Activated T-helper 1 cell treated with anti-CD3 and anti-CD28 coated beads, Interleukin-12 subunit alpha, Interleukin-12 subunit beta, Interleukin-2, Interleukin-4 antibody, amounts not matched to agents 30 ng/mL and 10 ng/mL and 1 ng/mL, durations not matched to agents 14 hours and 24 hours and 36 hours (primary cell): Measurements from ENCODE around the gene BTG3. TPM values are rescaled to one million over a fixed set of nuclear protein-coding genes. Genes with fewer than 3 reads are reported as not detected.

ENCODE experiments used
- DNase-seq: peaks from one replicate; pipeline ENCODE4 v3.0.0; 2021; ENCODE audit warnings: low spot score
- H3K27ac Mint-ChIP-seq: one replicate; pipeline ENCODE4 v1.8.0; 2021; ENCODE audit warnings: mild to moderate bottlenecking, mixed read lengths
- H3K27me3 Mint-ChIP-seq: one replicate; pipeline ENCODE4 v1.8.0; 2022; ENCODE audit warnings: mild to moderate bottlenecking, moderate library complexity, mixed read lengths; ENCODE audit not compliant: insufficient read depth
- H3K36me3 Mint-ChIP-seq: one replicate; pipeline ENCODE4 v1.8.0; 2021; ENCODE audit warnings: low read depth, mixed read lengths
- H3K4me1 Mint-ChIP-seq: one replicate; pipeline ENCODE4 v1.8.0; 2021; ENCODE audit warnings: low read depth, mixed read lengths
- H3K4me3 Mint-ChIP-seq: one replicate; pipeline ENCODE4 v1.8.0; 2021; ENCODE audit warnings: mild to moderate bottlenecking, moderate library complexity, mixed read lengths
- H3K9me3 Mint-ChIP-seq: one replicate; pipeline ENCODE4 v1.8.0; 2021; ENCODE audit warnings: mixed read lengths
- intact Hi-C: fragments of 100-400 bp; cut with micrococcal nuclease; formaldehyde crosslinking; loops from one replicate; pipeline ENCODE4 v1.15.1; 2024
- total RNA-seq: library from RNA; stranded (reverse); gene quantifications from 2 replicates; pipeline ENCODE4 v1.2.3, GENCODE V29; 2022

Gene BTG3
- total RNA-seq, 1 donor from 2014 or later, result 83.6 TPM

- H3K4me3 Mint-ChIP-seq, result peak overlapping the region; percentile 79
- intact Hi-C loops, result loop anchor here (5.0 kb wide), 2 partner anchors 64 to 1881 kb away; no protein-coding TSS in a partner anchor
Observed at GRCh38 chr21:17613242-17613676, 558 bp upstream of the BTG3 start.

GRCh38 chr21:17612023-17612564 lies 607 bp downstream of the BTG3 start:
- Mint-ChIP-seq H3K27me3 (no peaks in the 10 kb centered on the region), H3K4me3 (peak overlapping the region; percentile 88), H3K36me3 (peaks cover 35% of the 10 kb centered on the region), H3K9me3 (no peaks in the 10 kb centered on the region), H3K27ac (peak overlapping the region; percentile 97), H3K4me1 (peaks cover 62% of the 10 kb centered on the region)
- intact Hi-C loops, result loop anchor here (5.0 kb wide), 2 partner anchors 65 to 1880 kb away; no protein-coding TSS in a partner anchor
- DNase-seq, result peak; percentile 7

More at GRCh38 chr21:17613242-17613676, 558 bp upstream of the BTG3 start:
- H3K27me3 Mint-ChIP-seq, result no peaks in the 10 kb centered on the region
- H3K36me3 Mint-ChIP-seq, result peaks cover 25% of the 10 kb centered on the region
- no peak for DNase-seq
- H3K4me1 Mint-ChIP-seq, result peaks cover 50% of the 10 kb centered on the region
- no peaks in the 10 kb centered on the region for H3K9me3 Mint-ChIP-seq
- H3K27ac Mint-ChIP-seq, result peak overlapping the region; percentile 79

GRCh38 chr21:17611414-17612022 lies 1.2 kb downstream of the BTG3 start:
- Mint-ChIP-seq H3K36me3 (peaks cover 37% of the 10 kb centered on the region), H3K27ac (peak overlapping the region; percentile 97), H3K27me3 (no peaks in the 10 kb centered on the region), H3K4me3 (peak overlapping the region; percentile 88), H3K4me1 (peaks cover 58% of the 10 kb centered on the region), H3K9me3 (no peaks in the 10 kb centered on the region)
- intact Hi-C loops, result loop anchor here (1.0 to 5.0 kb wide), 7 partner anchors 17 to 1879 kb away; no protein-coding TSS in a partner anchor
- DNase-seq, result peak; percentile 76

GRCh38 chr21:17610911-17611310 lies 1.8 kb downstream of the BTG3 start:
- no peak for DNase-seq

GRCh38 chr21:17609681-17610080 lies 3.0 kb downstream of the BTG3 start:
- Mint-ChIP-seq H3K27me3 (no peaks in the 10 kb centered on the region), H3K36me3 (peaks cover 43% of the 10 kb centered on the region), H3K27ac (peak overlapping the region; percentile 67), H3K9me3 (no peaks in the 10 kb centered on the region), H3K4me1 (peaks cover 53% of the 10 kb centered on the region), H3K4me3 (peak overlapping the region; percentile 88)
- intact Hi-C loops, result loop anchor here (2.0 to 5.0 kb wide), 3 partner anchors 15 to 1877 kb away; no protein-coding TSS in a partner anchor
- DNase-seq, result no peak

More at GRCh38 chr21:17610911-17611310, 1.8 kb downstream of the BTG3 start:
- H3K27ac Mint-ChIP-seq, result peak overlapping the region; percentile 97
- intact Hi-C loops, result loop anchor here (1.0 to 5.0 kb wide), 7 partner anchors 16 to 1879 kb away; no protein-coding TSS in a partner anchor
- no peaks in the 10 kb centered on the region for H3K9me3 Mint-ChIP-seq
- H3K27me3 Mint-ChIP-seq, result no peaks in the 10 kb centered on the region
- peak overlapping the region; percentile 88 for H3K4me3 Mint-ChIP-seq
- H3K4me1 Mint-ChIP-seq, result peaks cover 56% of the 10 kb centered on the region
- peaks cover 37% of the 10 kb centered on the region for H3K36me3 Mint-ChIP-seq

GRCh38 chr21:17607684-17608083 lies 5.0 kb downstream of the BTG3 start:
- no peaks in the 10 kb centered on the region for H3K9me3 Mint-ChIP-seq
- peaks cover 60% of the 10 kb centered on the region for H3K36me3 Mint-ChIP-seq
- no peak for DNase-seq
- H3K27me3 Mint-ChIP-seq, result no peaks in the 10 kb centered on the region
- H3K4me1 Mint-ChIP-seq, result peaks cover 66% of the 10 kb centered on the region
- peak overlapping the region; percentile 48 for H3K27ac Mint-ChIP-seq
- peak overlapping the region; percentile 15 for H3K4me3 Mint-ChIP-seq
- intact Hi-C loops, result no loop called here

GRCh38 chr21:17602874-17603273 lies 9.8 kb downstream of the BTG3 start:
- intact Hi-C loops, result no loop called here
- no peak for DNase-seq
- Mint-ChIP-seq H3K9me3 (no peaks in the 10 kb centered on the region), H3K27ac (peak overlapping the region; percentile 43), H3K4me3 (peak overlapping the region; percentile 34), H3K36me3 (peaks cover 55% of the 10 kb centered on the region), H3K27me3 (no peaks in the 10 kb centered on the region), H3K4me1 (peaks cover 36% of the 10 kb centered on the region)

- intact Hi-C loops, result no loop called here
- Mint-ChIP-seq H3K9me3 (no peaks in the 10 kb centered on the region), H3K4me3 (no peak overlapping the region), H3K36me3 (peaks cover 50% of the 10 kb centered on the region), H3K27me3 (no peaks in the 10 kb centered on the region), H3K4me1 (peaks cover 29% of the 10 kb centered on the region), H3K27ac (peak overlapping the region; percentile 31)
- no peak for DNase-seq
Observed at GRCh38 chr21:17598437-17598836, 14.3 kb downstream of the BTG3 start.

- intact Hi-C loops, result no loop called here
- Mint-ChIP-seq H3K4me1 (peaks cover 21% of the 10 kb centered on the region), H3K36me3 (peaks cover 47% of the 10 kb centered on the region), H3K9me3 (no peaks in the 10 kb centered on the region), H3K4me3 (no peak overlapping the region), H3K27ac (no peak overlapping the region), H3K27me3 (no peaks in the 10 kb centered on the region)
- no peak for DNase-seq
Observed at GRCh38 chr21:17597680-17598079, 15.0 kb downstream of the BTG3 start.

GRCh38 chr21:17590430-17590829 lies 22.3 kb downstream of the BTG3 start:
- intact Hi-C loops, result no loop called here
- Mint-ChIP-seq H3K27me3 (peaks cover under 1% of the 10 kb centered on the region), H3K4me3 (no peak overlapping the region), H3K9me3 (no peaks in the 10 kb centered on the region), H3K36me3 (peaks cover 24% of the 10 kb centered on the region), H3K4me1 (peaks cover 5% of the 10 kb centered on the region), H3K27ac (no peak overlapping the region)
- DNase-seq, result no peak

- no peaks in the 10 kb centered on the region for H3K4me1 Mint-ChIP-seq
- DNase-seq, result no peak
- H3K4me3 Mint-ChIP-seq, result no peak overlapping the region
- intact Hi-C loops, result loop anchor here (1.0 kb wide), 1 partner anchor 199 kb away; no protein-coding TSS in a partner anchor
- peaks cover 5% of the 10 kb centered on the region for H3K36me3 Mint-ChIP-seq
- no peak overlapping the region for H3K27ac Mint-ChIP-seq
- no peaks in the 10 kb centered on the region for H3K9me3 Mint-ChIP-seq
- H3K27me3 Mint-ChIP-seq, result peaks cover 5% of the 10 kb centered on the region
Observed at GRCh38 chr21:17585875-17586450, 26.7 kb downstream of the BTG3 start.

- peaks cover 5% of the 10 kb centered on the region for H3K27me3 Mint-ChIP-seq
- DNase-seq, result no peak
- no peaks in the 10 kb centered on the region for H3K9me3 Mint-ChIP-seq
- H3K36me3 Mint-ChIP-seq, result no peaks in the 10 kb centered on the region
- no peaks in the 10 kb centered on the region for H3K4me1 Mint-ChIP-seq
- no peak overlapping the region for H3K27ac Mint-ChIP-seq
- intact Hi-C loops, result no loop called here
- no peak overlapping the region for H3K4me3 Mint-ChIP-seq
Observed at GRCh38 chr21:17583898-17584297, 28.8 kb downstream of the BTG3 start.

GRCh38 chr21:17580319-17580718 lies 32.4 kb downstream of the BTG3 start:
- Mint-ChIP-seq H3K36me3 (no peaks in the 10 kb centered on the region), H3K27ac (no peak overlapping the region), H3K4me3 (no peak overlapping the region), H3K27me3 (peaks cover 7% of the 10 kb centered on the region), H3K4me1 (no peaks in the 10 kb centered on the region), H3K9me3 (no peaks in the 10 kb centered on the region)
- DNase-seq, result no peak
- intact Hi-C loops, result no loop called here
